ENCODE measurements around the gene CACNA1E. TPM values are rescaled to one million over a fixed set of nuclear protein-coding genes. Genes with fewer than 3 reads are reported as not detected.
A peak's percentile ranks its signal among the peaks of the same experiment; 100 is the strongest.

The CACNA1E gene
- total RNA-seq, 1 experiment from 2014 or later, result 0.46 TPM

GRCh38 chr1:181737056-181737455 lies 253.7 kb downstream of the CACNA1E start:
- Histone ChIP-seq H3K4ac (ENCODE audit: low read depth, low read length) (no peak overlapping the region), H3K27ac (ENCODE audit: insufficient read length, low read depth, low read length) (no peak overlapping the region), H3K27me3 (ENCODE audit: insufficient read depth, low read length) (no peaks in the 10 kb centered on the region), H4K8ac (replicated peaks; ENCODE audit: insufficient read length, low read depth, low read length) (no peak overlapping the region), H4K91ac (ENCODE audit: insufficient read length, low read depth, low read length) (no peak overlapping the region), H2AFZ (ENCODE audit: low read length) (no peak overlapping the region), H3T11ph (ENCODE audit: low read length) (no peak overlapping the region), H3K79me1 (ENCODE audit: insufficient read depth, low read depth, low read length, poor library complexity, severe bottlenecking) (no peaks in the 10 kb centered on the region), H4K5ac (ENCODE audit: insufficient read length, low read depth, low read length) (no peak overlapping the region), H3K79me2 (ENCODE audit: insufficient read depth, low read length) (no peaks in the 10 kb centered on the region), H2BK12ac (ENCODE audit: insufficient read length, low read depth, low read length) (no peak overlapping the region), H3K18ac (ENCODE audit: insufficient read length, low read depth, low read length) (no peak overlapping the region), H3K23ac (ENCODE audit: insufficient read length, low read depth, low read length) (no peak overlapping the region), H2AK5ac (ENCODE audit: insufficient read length, low read length) (no peak overlapping the region), H2BK20ac (ENCODE audit: low read depth, low read length, poor library complexity, severe bottlenecking) (no peak overlapping the region), H2BK5ac (ENCODE audit: insufficient read length, low read length) (no peak overlapping the region), H3K4me1 (ENCODE audit: insufficient read depth, low read length) (no peaks in the 10 kb centered on the region), H3K9me3 (ENCODE audit: control insufficient read depth, low read depth, low read length) (no peaks in the 10 kb centered on the region), H2BK15ac (ENCODE audit: low read depth, low read length) (no peak overlapping the region), H3K4me2 (ENCODE audit: insufficient read depth, insufficient read length, low read length) (no peak overlapping the region), H3K56ac (ENCODE audit: insufficient read length, low read depth, low read length) (no peak overlapping the region), H2BK120ac (ENCODE audit: low read depth, low read length, poor library complexity, severe bottlenecking) (no peak overlapping the region), H3K9ac (ENCODE audit: extremely low read depth, insufficient read length, low read length) (no peak overlapping the region), H4K20me1 (ENCODE audit: control insufficient read depth, insufficient read depth, insufficient read length) (no peaks in the 10 kb centered on the region), H3K14ac (ENCODE audit: insufficient read depth, low read length) (no peak overlapping the region), H3K23me2 (ENCODE audit: insufficient read length, low read depth, low read length, poor library complexity, severe bottlenecking) (no peaks in the 10 kb centered on the region)
- Mint-ChIP-seq H3K4me3 (no peak overlapping the region), H3K27ac (no peak overlapping the region), H3K27me3 (ENCODE audit: low read depth) (peaks cover 3% of the 10 kb centered on the region; the same call in 1 of the 2 replicates), H3K9me3 (no peaks in the 10 kb centered on the region; a peak in 1 of 5 replicates), H3K36me3 (ENCODE audit: insufficient read depth in 1 of 3, low read depth in 3 of 3) (no peaks in the 10 kb centered on the region; a peak in 1 of 7 replicates), H3K4me1 (no peaks in the 10 kb centered on the region)
- WGBS (ENCODE audit: extremely low coverage, insufficient read length, low lambda C conversion rate), result no CpG with 5 or more reads among the region's 5 CpGs
- TF ChIP-seq CTCF (conservative IDR thresholded peaks at IDR 0.05), result peak; percentile 55; the same call in 2 of the 3 replicates
- DNase-seq, result no peak
